Endodermal cell (in vitro differentiated cells): Measurements from ENCODE around the gene CPD. TPM values are rescaled to one million over a fixed set of nuclear protein-coding genes. Genes with fewer than 3 reads are reported as not detected.
A peak's percentile ranks its signal among the peaks of the same experiment; 100 is the strongest.

Source experiments
- DNase-seq: peaks from one replicate; pipeline ENCODE4 v3.0.0-alpha.2; 2017
- H3K27ac ChIP-seq: 2 replicates; pipeline ENCODE4 v1.5.1; 2013; ENCODE audit warnings: mild to moderate bottlenecking, low read depth, low read length, moderate library complexity
- H3K27me3 ChIP-seq: 2 replicates; pipeline ENCODE4 v1.6.1; 2013; ENCODE audit warnings: mild to moderate bottlenecking, low read length, moderate library complexity; ENCODE audit not compliant: insufficient read depth, control insufficient read depth, poor library complexity, severe bottlenecking
- H3K36me3 ChIP-seq: 2 replicates; pipeline ENCODE4 v1.7.0; 2013; ENCODE audit warnings: mild to moderate bottlenecking, low read length, moderate library complexity; ENCODE audit not compliant: control insufficient read depth, insufficient read depth
- H3K4me1 ChIP-seq: one replicate; pipeline ENCODE4 v1.7.0; 2013; ENCODE audit warnings: low read length; ENCODE audit not compliant: control insufficient read depth, insufficient read depth
- H3K4me3 ChIP-seq: 2 replicates; pipeline ENCODE4 v1.5.1; 2013; ENCODE audit warnings: mild to moderate bottlenecking, low read length, moderate library complexity
- H3K9ac ChIP-seq: 2 replicates; pipeline ENCODE4 v1.6.1; 2013; ENCODE audit warnings: mild to moderate bottlenecking, low read length, moderate library complexity; ENCODE audit not compliant: poor library complexity, severe bottlenecking; ENCODE audit errors: extremely low read depth
- H3K9me3 ChIP-seq: 2 replicates; pipeline ENCODE4 v1.6.1; 2013; ENCODE audit warnings: mild to moderate bottlenecking, low read length, moderate library complexity; ENCODE audit not compliant: control insufficient read depth
- H3K27ac Mint-ChIP-seq: 2 replicates; pipeline ENCODE4 v1.8.0; 2020; ENCODE audit warnings: mixed read lengths
- H3K27me3 Mint-ChIP-seq: 2 replicates; pipeline ENCODE4 v1.8.0; 2021; ENCODE audit warnings: mild to moderate bottlenecking, mixed read lengths; ENCODE audit not compliant: insufficient read depth
- H3K36me3 Mint-ChIP-seq: 2 replicates; pipeline ENCODE4 v1.8.0; 2020; ENCODE audit warnings: low read depth, mixed read lengths
- H3K4me1 Mint-ChIP-seq: 2 replicates; pipeline ENCODE4 v1.8.0; 2020; ENCODE audit warnings: mixed read lengths
- H3K4me3 Mint-ChIP-seq: 2 replicates; pipeline ENCODE4 v1.8.0; 2020; ENCODE audit warnings: mild to moderate bottlenecking, moderate library complexity, mixed read lengths
- H3K9me3 Mint-ChIP-seq: 2 replicates; pipeline ENCODE4 v1.8.0; 2020; ENCODE audit warnings: mild to moderate bottlenecking, mixed read lengths
- WGBS, 2 experiments: methylation state at CpG; one replicate each; pipeline versions ENCODE4 v1.1.5 to v1.1.7; 2013; ENCODE audit warnings: missing lambda C conversion rate in 2 of 2, mixed read lengths in 1 of 2; ENCODE audit not compliant: insufficient coverage in 1 of 2, insufficient read length in 1 of 2; 5-methylcytosine and 5-hydroxymethylcytosine counted together
- total RNA-seq, 2 donors: library from RNA; stranded (reverse); fragmentation: NEBNext Ultra II Directional in 1 of 2; extraction: Animal tissue kit (Norgen Biotek cat#: 25700) in 1 of 2; gene quantifications; 2 replicates in 1 of 2; 3 replicates in 1 of 2; pipeline ENCODE4 v1.2.1, GENCODE V29; 2021
- TF ChIP-seq, protein P1 (sequence below): fragments of 200-600 bp; sonication (generic); conservative IDR thresholded peaks from 2 replicates; pipeline ENCODE4 v1.5.0; 2021; ENCODE audit warnings: antibody characterized with exemption, mild to moderate bottlenecking

CPD gene
- total RNA-seq, 2 donors from 2014 or later: 81.7 to 82.1 TPM

DNA sequence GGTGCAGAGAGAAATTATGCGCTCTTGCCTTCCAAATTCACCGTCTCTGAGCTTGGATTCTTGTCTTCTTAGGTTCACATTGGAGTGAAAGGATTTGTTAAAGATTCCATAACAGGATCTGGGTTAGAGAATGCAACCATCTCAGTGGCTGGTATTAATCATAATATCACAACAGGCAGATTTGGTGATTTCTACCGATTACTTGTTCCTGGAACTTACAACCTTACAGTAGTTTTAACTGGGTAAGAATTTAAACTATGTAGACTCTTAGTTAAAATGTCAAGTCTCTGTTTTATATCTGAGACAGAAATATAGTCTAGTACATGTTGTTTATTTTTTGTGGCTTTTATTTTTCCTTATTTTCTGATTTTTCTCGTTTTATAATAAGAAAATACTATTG, 42.9 kb downstream of the CPD start:
- Mint-ChIP-seq H3K27me3 (no peaks in the 10 kb centered on the region), H3K4me3 (no peak overlapping the region), H3K27ac (no peak overlapping the region), H3K4me1 (peaks cover 48% of the 10 kb centered on the region), H3K9me3 (no peaks in the 10 kb centered on the region), H3K36me3 (peaks cover 34% of the 10 kb centered on the region)
- H3K4me3 ChIP-seq: no peak overlapping the region
- no peaks in the 10 kb centered on the region for H3K27me3 ChIP-seq
- H3K9ac ChIP-seq: no peak overlapping the region
- peaks cover 2% of the 10 kb centered on the region for H3K4me1 ChIP-seq
- H3K36me3 ChIP-seq: peaks cover 24% of the 10 kb centered on the region
- H3K27ac ChIP-seq: no peak overlapping the region
- TF ChIP-seq, protein P1, sequence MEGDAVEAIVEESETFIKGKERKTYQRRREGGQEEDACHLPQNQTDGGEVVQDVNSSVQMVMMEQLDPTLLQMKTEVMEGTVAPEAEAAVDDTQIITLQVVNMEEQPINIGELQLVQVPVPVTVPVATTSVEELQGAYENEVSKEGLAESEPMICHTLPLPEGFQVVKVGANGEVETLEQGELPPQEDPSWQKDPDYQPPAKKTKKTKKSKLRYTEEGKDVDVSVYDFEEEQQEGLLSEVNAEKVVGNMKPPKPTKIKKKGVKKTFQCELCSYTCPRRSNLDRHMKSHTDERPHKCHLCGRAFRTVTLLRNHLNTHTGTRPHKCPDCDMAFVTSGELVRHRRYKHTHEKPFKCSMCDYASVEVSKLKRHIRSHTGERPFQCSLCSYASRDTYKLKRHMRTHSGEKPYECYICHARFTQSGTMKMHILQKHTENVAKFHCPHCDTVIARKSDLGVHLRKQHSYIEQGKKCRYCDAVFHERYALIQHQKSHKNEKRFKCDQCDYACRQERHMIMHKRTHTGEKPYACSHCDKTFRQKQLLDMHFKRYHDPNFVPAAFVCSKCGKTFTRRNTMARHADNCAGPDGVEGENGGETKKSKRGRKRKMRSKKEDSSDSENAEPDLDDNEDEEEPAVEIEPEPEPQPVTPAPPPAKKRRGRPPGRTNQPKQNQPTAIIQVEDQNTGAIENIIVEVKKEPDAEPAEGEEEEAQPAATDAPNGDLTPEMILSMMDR: no peak
- H3K9me3 ChIP-seq: no peaks in the 10 kb centered on the region
- WGBS, 2 experiments: 82 to 95% methylated on average over 3 to 4 of the region's 4 CpGs
- no peak for DNase-seq

DNA sequence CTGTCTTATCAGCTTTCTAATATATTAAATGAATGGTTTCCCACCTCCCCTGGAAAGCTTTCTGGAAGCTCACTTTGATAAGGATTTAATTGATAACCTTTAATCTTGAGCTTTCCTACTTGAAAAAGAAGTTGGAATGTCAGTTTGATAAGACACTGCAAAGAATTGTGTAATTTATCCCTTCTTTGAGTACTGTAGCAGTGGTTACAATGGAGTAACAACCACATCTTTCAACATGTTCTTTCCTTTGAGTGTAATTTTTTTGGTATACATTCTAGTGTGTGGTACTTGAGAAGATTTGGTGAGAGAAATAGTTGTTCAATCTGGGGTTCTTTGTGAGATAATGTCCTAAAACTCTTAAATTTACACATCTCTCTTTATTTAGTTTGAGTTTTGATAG, 43.4 kb downstream of the CPD start:
- Histone ChIP-seq H3K27me3 (no peaks in the 10 kb centered on the region), H3K9ac (no peak overlapping the region), H3K36me3 (peaks cover 24% of the 10 kb centered on the region), H3K4me1 (peaks cover 2% of the 10 kb centered on the region), H3K4me3 (peak overlapping the region; percentile 8), H3K9me3 (no peaks in the 10 kb centered on the region), H3K27ac (no peak overlapping the region)
- H3K4me1 Mint-ChIP-seq: peaks cover 48% of the 10 kb centered on the region
- no peaks in the 10 kb centered on the region for H3K9me3 Mint-ChIP-seq
- H3K4me3 Mint-ChIP-seq: no peak overlapping the region
- TF ChIP-seq, protein P1: no peak
- H3K27me3 Mint-ChIP-seq: no peaks in the 10 kb centered on the region
- H3K36me3 Mint-ChIP-seq: peaks cover 38% of the 10 kb centered on the region
- no peak overlapping the region for H3K27ac Mint-ChIP-seq
- DNase-seq: no peak

DNA sequence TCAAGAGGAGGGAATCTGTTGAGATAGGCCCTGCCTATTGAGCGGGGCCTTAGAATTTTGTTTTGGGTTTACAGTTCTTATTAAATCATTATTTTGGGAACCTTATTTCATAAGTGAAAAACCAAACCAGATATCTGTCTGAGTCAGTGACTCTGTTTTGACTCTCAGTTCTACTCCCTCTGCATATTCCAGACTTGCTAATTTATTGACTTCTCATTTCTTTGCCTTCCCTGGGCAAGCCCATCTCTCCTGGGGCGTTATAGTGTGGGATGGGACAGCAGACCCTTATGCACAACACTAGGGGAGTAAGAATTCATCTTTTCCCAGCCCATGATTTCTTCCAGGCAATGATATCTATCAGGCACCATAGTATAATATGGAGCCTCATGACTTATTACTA, 45.7 kb downstream of the CPD start:
- Histone ChIP-seq H3K27me3 (no peaks in the 10 kb centered on the region), H3K9me3 (no peaks in the 10 kb centered on the region), H3K4me1 (peaks cover 2% of the 10 kb centered on the region), H3K4me3 (no peak overlapping the region), H3K27ac (no peak overlapping the region), H3K36me3 (peaks cover 46% of the 10 kb centered on the region), H3K9ac (no peak overlapping the region)
- no peaks in the 10 kb centered on the region for H3K9me3 Mint-ChIP-seq
- H3K4me1 Mint-ChIP-seq: peaks cover 42% of the 10 kb centered on the region
- no peak overlapping the region for H3K4me3 Mint-ChIP-seq
- TF ChIP-seq, protein P1: no peak
- peaks cover 54% of the 10 kb centered on the region for H3K36me3 Mint-ChIP-seq
- H3K27ac Mint-ChIP-seq: no peak overlapping the region
- no peaks in the 10 kb centered on the region for H3K27me3 Mint-ChIP-seq
- 100% methylated on average over 2 of the region's 2 CpGs; no CpG with 5 or more reads in 1 of the 2 experiments for WGBS, 2 experiments
- DNase-seq: no peak
